ENCODE measurements around the gene RPL32.

- TF ChIP-seq POLR2A (IDR thresholded peaks at IDR 0.05), result no peak
- TF ChIP-seq CTCF (IDR thresholded peaks at IDR 0.05), result no peak
Observed at GRCh38 chr3:12808587-12808986, 32.8 kb downstream of the RPL32 start.

All from sigmoid colon (tissue), 3 donors.